HK-2 (cell line): Measurements from ENCODE around the gene KLF4.
"Not testable (repeated sequence)": the region's sequence is repeated elsewhere in the genome, so short reads cannot be mapped to it uniquely, and the experiment has no call there.

ENCODE experiments used
- DNase-seq: peaks from one replicate; pipeline ENCODE4 v3.0.0-alpha.2; 2018; ENCODE audit not compliant: unreplicated experiment

The KLF4 gene

DNA sequence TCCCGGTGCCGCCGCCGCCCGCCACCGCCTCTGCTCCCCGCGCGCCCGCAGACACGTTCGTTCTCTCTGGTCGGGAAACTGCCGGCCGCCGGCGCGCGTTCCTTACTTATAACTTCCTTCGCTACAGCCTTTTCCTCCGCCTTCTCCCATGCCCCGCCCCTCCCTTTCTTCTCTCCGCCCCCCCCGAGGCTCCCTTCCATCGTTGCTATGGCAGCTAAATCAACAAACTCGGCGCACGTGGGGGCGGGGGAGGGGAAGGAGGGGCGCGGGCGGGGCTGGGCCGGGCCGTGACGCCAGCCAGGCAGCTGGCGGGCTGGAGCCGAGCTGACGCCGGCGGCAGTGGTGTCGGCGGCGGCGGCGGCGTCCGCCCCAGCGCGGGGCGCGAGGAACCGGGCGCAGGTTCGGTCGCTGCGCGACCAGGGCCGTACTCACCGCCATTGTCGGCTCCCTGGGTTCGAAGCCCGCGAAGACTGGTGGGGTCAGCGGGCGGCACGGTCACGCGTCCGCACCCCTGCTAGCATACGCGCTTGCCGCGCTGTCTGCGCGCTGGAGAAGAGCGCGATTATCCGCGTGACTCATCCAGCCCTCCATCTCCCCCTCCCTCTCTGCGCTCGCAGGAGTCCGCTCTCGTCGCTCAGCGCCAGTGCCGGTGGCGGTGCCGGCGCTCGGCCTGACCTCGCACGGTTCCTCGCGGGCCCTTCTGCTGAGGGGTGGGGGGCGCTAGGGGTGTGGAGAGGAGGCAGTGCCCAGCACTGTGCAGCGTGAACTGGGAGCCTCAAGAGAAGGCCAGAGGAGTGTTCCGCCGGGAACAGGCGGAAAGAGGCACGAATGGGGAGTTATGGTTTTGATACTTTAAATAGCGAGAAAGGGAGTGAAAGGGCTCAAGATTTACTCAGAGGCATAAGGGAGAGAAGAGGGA lies at the start of gene KLF4:
KLF4 (minus strand) TSS at position 83 of the 919 bp plus-strand sequence. CDS start 597 bp downstream, outside the sequence.
- peak; percentile 93 for DNase-seq

- no peak for DNase-seq
These were observed 46.9 kb upstream of the KLF4 start for GRCh38 chr9:107536462-107536861.

DNA sequence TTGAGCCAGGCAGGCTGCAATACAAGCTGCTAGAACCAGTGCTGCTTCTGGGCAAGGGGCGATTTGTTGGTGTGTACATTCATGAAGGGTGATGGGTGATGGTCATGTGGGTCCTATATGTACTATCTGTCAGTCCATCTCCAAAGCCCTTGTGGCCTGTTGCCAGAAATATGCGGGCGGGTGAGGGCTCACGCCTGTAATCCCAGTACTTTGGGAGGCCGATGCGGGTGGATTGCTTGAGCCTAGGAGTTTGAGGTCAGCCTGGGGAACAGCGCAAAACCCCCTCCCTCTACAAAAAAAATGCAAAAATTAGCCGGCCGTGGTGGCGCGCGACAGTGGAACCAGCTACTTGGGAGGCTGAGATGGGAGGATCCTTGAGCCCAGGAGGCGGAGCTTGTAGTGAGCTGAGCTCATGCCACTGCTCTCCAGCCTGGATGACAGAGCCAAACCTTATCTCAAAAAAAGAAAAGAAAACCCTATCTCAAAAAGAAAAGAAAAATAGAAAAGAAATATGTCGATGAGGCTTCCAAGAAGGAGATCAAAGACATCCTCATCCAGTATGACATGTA lies 45.0 kb upstream of the KLF4 start:
- DNase-seq, result no peak

GRCh38 chr9:107530679-107531078 lies 41.1 kb upstream of the KLF4 start:
- no peak for DNase-seq

GRCh38 chr9:107528686-107529085 lies 39.1 kb upstream of the KLF4 start:
- DNase-seq, result no peak

GRCh38 chr9:107523539-107523938 lies 34.0 kb upstream of the KLF4 start:
- DNase-seq, result no peak

DNA sequence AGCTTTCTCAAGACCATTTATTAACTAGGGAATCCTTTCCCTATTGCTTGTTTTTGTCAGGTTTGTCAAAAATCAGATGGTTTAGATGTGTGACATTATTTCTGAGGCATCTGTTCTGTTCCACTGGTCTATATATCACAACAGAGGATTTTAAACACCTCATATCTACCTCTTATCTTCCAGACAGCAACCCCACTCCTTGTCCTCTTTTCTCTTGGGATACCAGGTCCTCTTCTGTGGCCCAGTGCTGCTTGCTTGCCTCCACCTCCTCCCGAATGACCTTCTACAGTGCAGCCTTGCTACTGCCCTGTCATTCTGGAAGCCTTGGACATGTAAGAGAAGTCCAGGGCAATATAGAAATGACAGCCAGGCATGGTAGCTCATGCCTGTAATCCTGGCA lies 30.6 kb upstream of the KLF4 start:
- DNase-seq, result no peak

DNA sequence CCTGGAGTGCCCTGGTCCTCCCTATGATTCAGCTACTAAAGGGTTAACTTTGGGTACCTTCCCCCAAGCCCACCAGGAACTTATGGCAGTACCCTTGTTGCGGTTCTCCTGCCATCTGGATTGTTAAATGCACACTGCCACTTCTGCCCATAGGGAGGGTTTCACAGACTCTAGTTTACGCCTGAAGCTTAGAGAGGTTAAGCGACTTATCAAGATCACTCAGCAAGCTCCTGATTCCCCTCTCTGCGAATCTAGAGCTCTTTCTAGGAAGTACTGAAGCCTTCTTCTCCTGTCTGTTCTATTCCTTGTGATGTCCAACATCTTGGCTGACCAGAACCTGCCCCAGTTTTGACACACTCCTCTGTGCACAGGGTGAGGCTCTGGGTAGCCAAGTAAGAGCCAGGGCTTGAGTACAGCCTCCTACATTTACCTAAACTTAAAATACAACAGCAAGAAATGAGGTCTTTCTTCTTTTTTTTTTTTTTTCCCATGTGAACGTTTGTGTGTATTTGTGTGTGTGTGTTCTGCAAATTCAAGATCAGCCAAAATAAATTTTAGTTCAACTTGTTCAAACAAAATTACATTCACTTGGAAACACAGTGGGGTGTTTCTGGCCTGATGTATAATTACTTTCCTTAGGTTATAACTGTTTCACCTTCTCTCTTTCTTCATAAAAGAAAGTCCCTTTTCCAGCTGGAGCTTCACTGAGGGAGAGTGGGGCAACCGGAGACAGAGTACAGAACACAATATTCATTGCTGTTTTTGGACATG lies 28.7 kb upstream of the KLF4 start:
- DNase-seq, result no peak

DNA sequence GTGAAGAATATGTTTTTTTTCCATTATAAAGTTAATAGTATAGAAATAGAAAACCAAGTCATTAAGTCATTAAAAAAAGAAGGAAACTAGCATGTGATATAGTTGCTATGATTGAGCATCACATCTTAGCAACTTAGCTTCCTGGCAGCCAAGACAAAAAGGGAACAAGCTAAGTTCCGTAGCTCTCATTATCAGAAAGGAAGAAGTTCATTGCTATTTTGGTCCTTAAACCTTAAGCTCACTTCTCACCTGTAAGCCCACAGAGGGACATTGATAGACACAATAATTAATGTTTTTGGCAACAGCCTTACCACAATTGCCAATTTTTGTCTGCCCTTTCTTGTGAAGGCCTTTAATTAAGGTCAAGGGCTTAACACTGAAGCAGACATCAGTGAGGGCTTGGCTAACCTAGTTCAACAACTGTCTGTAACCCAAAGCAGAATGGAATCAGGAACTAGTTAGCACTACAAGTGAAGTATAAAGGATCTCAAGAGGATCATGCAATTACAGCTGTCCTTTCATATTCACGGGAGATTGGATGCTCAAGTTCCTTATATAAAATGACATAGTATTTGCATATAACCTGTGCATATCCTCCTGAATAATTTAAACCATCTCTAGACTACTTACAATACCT lies 24.0 kb upstream of the KLF4 start:
- no peak for DNase-seq

DNA sequence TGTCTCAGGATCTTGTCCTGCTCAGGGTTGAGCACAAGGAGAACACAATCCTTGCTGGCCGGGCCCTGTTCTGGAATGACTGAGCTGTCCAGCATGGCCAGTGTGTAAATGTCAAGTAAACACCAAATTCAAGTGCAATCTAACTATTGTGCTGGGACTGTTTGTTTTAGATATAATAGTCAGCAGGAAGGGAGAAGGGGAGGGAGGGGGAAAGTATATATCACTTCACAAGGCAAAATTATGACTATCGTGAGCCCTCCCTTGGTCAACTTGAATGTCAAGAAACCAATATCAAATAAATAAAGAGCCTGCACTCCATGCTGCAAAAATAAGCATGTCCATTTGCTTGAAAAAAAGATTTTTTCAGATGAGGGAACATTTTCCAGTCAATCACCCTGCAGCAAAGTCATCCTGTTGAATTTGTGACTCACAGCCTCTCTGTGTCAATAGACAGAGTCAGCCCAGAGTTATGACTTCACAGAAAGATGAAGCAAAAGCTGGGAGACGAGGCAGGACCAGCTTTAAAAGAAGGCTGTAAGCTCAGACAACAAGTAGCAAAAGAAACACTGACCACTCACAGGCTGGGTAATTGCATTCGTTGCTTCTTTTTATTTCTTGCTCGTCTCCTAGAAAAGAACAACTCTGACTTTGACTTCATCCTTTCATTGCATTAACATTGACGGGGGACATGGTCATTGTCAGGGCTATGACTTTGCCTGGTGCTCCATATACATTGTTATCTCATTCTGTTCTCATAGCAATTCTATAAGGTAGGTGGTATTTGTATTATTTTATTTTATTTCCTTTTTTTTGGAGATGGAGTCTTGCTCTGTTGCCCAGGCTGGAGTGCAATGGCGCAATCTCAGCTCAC lies 15.3 kb upstream of the KLF4 start:
- no peak for DNase-seq

DNA sequence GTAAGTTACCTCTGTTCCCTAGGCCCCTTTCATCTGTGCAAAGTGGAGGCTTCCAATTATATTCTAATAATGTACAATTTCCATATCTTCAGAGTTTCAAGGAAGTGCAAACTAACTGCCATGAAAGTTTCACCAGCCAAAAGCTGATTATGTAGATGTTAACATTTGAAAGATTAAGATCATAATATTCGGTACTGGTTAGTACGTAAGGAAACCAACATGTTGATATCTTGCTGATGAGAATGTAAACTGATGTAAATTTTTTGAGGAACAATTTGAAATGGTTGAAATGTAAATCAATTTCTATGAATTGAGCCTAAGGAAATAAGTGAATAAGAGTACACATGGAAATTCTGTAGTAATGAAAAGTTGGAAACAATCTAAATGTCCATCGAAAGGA lies 12.9 kb upstream of the KLF4 start:
- DNase-seq, result no peak

DNA sequence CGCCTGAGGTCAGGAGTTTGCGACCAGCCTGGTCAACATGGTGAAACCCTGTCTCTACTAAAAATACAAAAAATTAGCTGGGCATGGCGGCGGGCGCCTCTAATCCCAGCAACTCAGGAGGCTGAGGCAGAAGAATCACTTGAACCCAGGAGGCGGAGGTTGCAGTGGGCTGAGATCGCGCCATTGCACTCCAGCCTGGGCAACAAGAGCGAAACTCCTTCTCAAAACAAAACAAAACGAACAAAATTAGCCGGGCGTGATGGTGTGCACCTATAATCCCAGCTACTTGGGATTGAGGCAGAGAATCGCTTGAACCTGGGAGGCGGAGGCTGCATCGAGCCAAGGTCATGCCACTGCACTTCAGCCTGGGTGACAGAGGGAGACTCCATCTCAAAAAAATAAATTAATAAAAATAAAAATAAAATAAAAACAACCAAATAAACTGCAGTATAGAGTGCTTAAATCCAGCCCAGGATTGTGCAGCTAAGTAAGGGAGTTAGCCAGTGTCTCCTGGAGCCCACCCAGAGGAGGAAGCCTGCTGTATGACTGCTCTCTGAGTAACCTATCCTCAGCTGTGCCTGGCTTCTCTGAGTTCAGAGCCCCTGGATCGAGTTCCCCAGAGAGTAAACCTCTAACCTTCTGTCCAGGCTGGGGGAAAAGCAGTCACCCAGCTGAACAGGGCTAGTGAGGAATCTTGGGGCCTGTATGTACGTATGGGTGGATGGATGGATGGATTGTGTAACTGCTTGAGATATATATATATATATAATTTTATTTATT lies 11.0 kb upstream of the KLF4 start:
- DNase-seq, result not testable (repeated sequence)

- no peak for DNase-seq
These were observed 7.4 kb upstream of the KLF4 start for GRCh38 chr9:107496976-107497375.

- no peak for DNase-seq
These were observed 2.9 kb upstream of the KLF4 start for GRCh38 chr9:107492381-107492970.

DNA sequence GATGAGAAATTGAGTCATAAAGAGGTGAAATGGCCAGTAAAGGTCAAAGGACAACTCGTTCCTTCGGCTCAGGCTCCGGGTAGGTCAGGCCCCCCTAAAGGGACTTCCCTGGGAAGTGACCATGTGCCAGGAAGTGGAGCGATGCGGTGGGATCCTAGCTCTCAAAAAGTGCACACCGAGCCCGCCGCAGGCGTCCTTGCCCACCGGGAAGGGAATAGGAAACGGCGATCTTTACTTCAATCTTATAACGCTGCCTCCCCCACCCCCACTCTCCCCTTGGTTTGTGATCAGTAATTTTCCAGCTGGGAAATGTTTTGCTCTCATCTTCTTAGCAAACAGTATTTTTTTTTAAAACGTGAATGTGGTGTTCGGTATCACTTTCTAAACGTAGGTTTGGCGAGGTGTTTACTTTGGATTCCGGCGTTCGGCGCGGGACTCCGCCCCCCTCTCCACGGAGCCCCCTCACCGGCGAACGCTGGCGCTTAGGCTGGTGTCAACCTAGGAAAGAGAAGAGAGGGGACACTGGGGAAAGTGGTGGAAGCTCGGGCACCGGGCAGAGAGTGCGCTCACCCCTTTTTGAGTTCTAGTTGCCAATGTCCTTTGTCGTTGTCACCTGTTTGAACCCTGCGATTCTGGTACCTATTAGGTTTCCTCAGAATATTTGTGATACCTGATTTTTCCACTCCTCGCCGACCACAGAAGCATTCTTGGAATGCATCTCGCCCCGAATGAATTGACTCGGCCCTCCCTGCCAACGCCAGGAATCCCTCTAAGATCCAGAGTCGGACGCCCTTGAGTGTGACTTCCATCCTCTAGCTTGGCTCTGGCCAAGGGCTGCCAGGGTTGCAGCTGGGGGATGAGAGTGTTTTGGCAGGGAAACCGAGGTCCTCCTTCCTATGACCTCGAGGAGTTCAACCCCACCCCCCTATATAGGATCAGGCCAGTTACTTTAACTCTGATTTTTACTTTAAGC lies 1.8 kb upstream of the KLF4 start:
- DNase-seq, result no peak

GRCh38 chr9:107490606-107490970 lies 1.0 kb upstream of the KLF4 start:
- DNase-seq, result not testable (repeated sequence)

- no peak for DNase-seq
These were observed 360 bp downstream of the KLF4 start for GRCh38 chr9:107489144-107489673.

- peak; percentile 31 for DNase-seq
These were observed 1.0 kb downstream of the KLF4 start for GRCh38 chr9:107488375-107489143.
